ENCODE results near the gene IQCN.

The IQCN gene

GRCh38 chr19:18259893-18260292 is 14.4 kb downstream of the IQCN start:
- H3K9me3 ChIP-seq (ENCODE audit: control insufficient read depth in 1 of 2, low read length in 2 of 2): no peaks in the 10 kb centered on the region
- no peak overlapping the region for H3K27ac ChIP-seq (ENCODE audit: low read length)
- no peak overlapping the region for H3K4me3 ChIP-seq (ENCODE audit: low read depth in 1 of 2, low read length in 2 of 2)
- peaks cover 0 to 29% of the 10 kb centered on the region in 2 donors for H3K36me3 ChIP-seq (ENCODE audit: control insufficient read depth in 1 of 2, insufficient read depth in 2 of 2, low read length in 2 of 2)
- no peaks in the 10 kb centered on the region for H3K4me1 ChIP-seq (ENCODE audit: control insufficient read depth in 1 of 2, insufficient read depth in 2 of 2, low read length in 2 of 2)
- no peaks in the 10 kb centered on the region for H3K27me3 ChIP-seq (ENCODE audit: low read depth, low read length)

- no peaks in the 10 kb centered on the region for H3K9me3 ChIP-seq (ENCODE audit: control insufficient read depth in 1 of 2, low read length in 2 of 2)
- H3K36me3 ChIP-seq (ENCODE audit: control insufficient read depth in 1 of 2, insufficient read depth in 2 of 2, low read length in 2 of 2): peaks cover 0 to 14% of the 10 kb centered on the region in 2 donors
- no peak overlapping the region for H3K27ac ChIP-seq (ENCODE audit: low read length)
Measured at GRCh38 chr19:18257503-18258470, 16.5 kb downstream of the IQCN start.

GRCh38 chr19:18254546-18255503 is 19.4 kb downstream of the IQCN start:
- Histone ChIP-seq H3K4me1 (ENCODE audit: control insufficient read depth in 1 of 2, insufficient read depth in 2 of 2, low read length in 2 of 2) (no peaks in the 10 kb centered on the region), H3K36me3 (ENCODE audit: control insufficient read depth in 1 of 2, insufficient read depth in 2 of 2, low read length in 2 of 2) (peaks cover 0 to 14% of the 10 kb centered on the region in 2 donors), H3K27ac (ENCODE audit: low read length) (peak overlapping the region; percentile 7), H3K9me3 (ENCODE audit: control insufficient read depth in 1 of 2, low read length in 2 of 2) (peaks cover 0 to 3% of the 10 kb centered on the region in 2 donors), H3K4me3 (ENCODE audit: low read depth in 1 of 2, low read length in 2 of 2) (peak overlapping the region in 1 of 2 donors; percentile 11), H3K27me3 (ENCODE audit: low read depth, low read length) (no peaks in the 10 kb centered on the region)

More at GRCh38 chr19:18257503-18258470, 16.5 kb downstream of the IQCN start:
- Histone ChIP-seq H3K4me1 (ENCODE audit: control insufficient read depth in 1 of 2, insufficient read depth in 2 of 2, low read length in 2 of 2) (no peaks in the 10 kb centered on the region), H3K4me3 (ENCODE audit: low read depth in 1 of 2, low read length in 2 of 2) (no peak overlapping the region), H3K27me3 (ENCODE audit: low read depth, low read length) (no peaks in the 10 kb centered on the region)

GRCh38 chr19:18253716-18254115 is 20.5 kb downstream of the IQCN start:
- Histone ChIP-seq H3K27ac (ENCODE audit: low read length) (peak overlapping the region; percentile 7), H3K9me3 (ENCODE audit: control insufficient read depth in 1 of 2, low read length in 2 of 2) (peaks cover 0 to 3% of the 10 kb centered on the region in 2 donors), H3K4me1 (ENCODE audit: control insufficient read depth in 1 of 2, insufficient read depth in 2 of 2, low read length in 2 of 2) (no peaks in the 10 kb centered on the region), H3K4me3 (ENCODE audit: low read depth in 1 of 2, low read length in 2 of 2) (no peak overlapping the region), H3K36me3 (ENCODE audit: control insufficient read depth in 1 of 2, insufficient read depth in 2 of 2, low read length in 2 of 2) (peaks cover 0 to 14% of the 10 kb centered on the region in 2 donors), H3K27me3 (ENCODE audit: low read depth, low read length) (no peaks in the 10 kb centered on the region)

- H3K36me3 ChIP-seq (ENCODE audit: control insufficient read depth in 1 of 2, insufficient read depth in 2 of 2, low read length in 2 of 2): peaks cover 0 to 14% of the 10 kb centered on the region in 2 donors
- no peaks in the 10 kb centered on the region for H3K27me3 ChIP-seq (ENCODE audit: low read depth, low read length)
- peaks cover 0 to under 1% of the 10 kb centered on the region in 2 donors for H3K4me1 ChIP-seq (ENCODE audit: control insufficient read depth in 1 of 2, insufficient read depth in 2 of 2, low read length in 2 of 2)
- no peak overlapping the region for H3K4me3 ChIP-seq (ENCODE audit: low read depth in 1 of 2, low read length in 2 of 2)
- H3K27ac ChIP-seq (ENCODE audit: low read length): no peak overlapping the region
- H3K9me3 ChIP-seq (ENCODE audit: control insufficient read depth in 1 of 2, low read length in 2 of 2): peaks cover 0 to 3% of the 10 kb centered on the region in 2 donors
Measured at GRCh38 chr19:18253130-18253529, 21.1 kb downstream of the IQCN start.

GRCh38 chr19:18252370-18252717 is 21.9 kb downstream of the IQCN start:
- Histone ChIP-seq H3K4me3 (ENCODE audit: low read depth in 1 of 2, low read length in 2 of 2) (no peak overlapping the region), H3K27ac (ENCODE audit: low read length) (no peak overlapping the region), H3K36me3 (ENCODE audit: control insufficient read depth in 1 of 2, insufficient read depth in 2 of 2, low read length in 2 of 2) (peaks cover 0 to 7% of the 10 kb centered on the region in 2 donors), H3K27me3 (ENCODE audit: low read depth, low read length) (no peaks in the 10 kb centered on the region), H3K4me1 (ENCODE audit: control insufficient read depth in 1 of 2, insufficient read depth in 2 of 2, low read length in 2 of 2) (peaks cover 0 to 3% of the 10 kb centered on the region in 2 donors), H3K9me3 (ENCODE audit: control insufficient read depth in 1 of 2, low read length in 2 of 2) (peaks cover 0 to 3% of the 10 kb centered on the region in 2 donors)

- peaks cover 0 to 3% of the 10 kb centered on the region in 2 donors for H3K4me1 ChIP-seq (ENCODE audit: control insufficient read depth in 1 of 2, insufficient read depth in 2 of 2, low read length in 2 of 2)
- H3K36me3 ChIP-seq (ENCODE audit: control insufficient read depth in 1 of 2, insufficient read depth in 2 of 2, low read length in 2 of 2): peaks cover 0 to 2% of the 10 kb centered on the region in 2 donors
- H3K27me3 ChIP-seq (ENCODE audit: low read depth, low read length): no peaks in the 10 kb centered on the region
- no peak overlapping the region for H3K4me3 ChIP-seq (ENCODE audit: low read depth in 1 of 2, low read length in 2 of 2)
- peaks cover 0 to 3% of the 10 kb centered on the region in 2 donors for H3K9me3 ChIP-seq (ENCODE audit: control insufficient read depth in 1 of 2, low read length in 2 of 2)
- H3K27ac ChIP-seq (ENCODE audit: low read length): no peak overlapping the region
Measured at GRCh38 chr19:18251587-18252369, 22.5 kb downstream of the IQCN start.

- Histone ChIP-seq H3K27ac (ENCODE audit: low read length) (no peak overlapping the region), H3K4me1 (ENCODE audit: control insufficient read depth in 1 of 2, insufficient read depth in 2 of 2, low read length in 2 of 2) (peaks cover 0 to 3% of the 10 kb centered on the region in 2 donors), H3K4me3 (ENCODE audit: low read depth in 1 of 2, low read length in 2 of 2) (no peak overlapping the region), H3K9me3 (ENCODE audit: control insufficient read depth in 1 of 2, low read length in 2 of 2) (peaks cover 0 to 3% of the 10 kb centered on the region in 2 donors), H3K27me3 (ENCODE audit: low read depth, low read length) (no peaks in the 10 kb centered on the region), H3K36me3 (ENCODE audit: control insufficient read depth in 1 of 2, insufficient read depth in 2 of 2, low read length in 2 of 2) (no peaks in the 10 kb centered on the region)
Measured at GRCh38 chr19:18249834-18250233, 24.4 kb downstream of the IQCN start.

- peaks cover 0 to 3% of the 10 kb centered on the region in 2 donors for H3K9me3 ChIP-seq (ENCODE audit: control insufficient read depth in 1 of 2, low read length in 2 of 2)
- H3K27me3 ChIP-seq (ENCODE audit: low read depth, low read length): no peaks in the 10 kb centered on the region
- no peaks in the 10 kb centered on the region for H3K36me3 ChIP-seq (ENCODE audit: control insufficient read depth in 1 of 2, insufficient read depth in 2 of 2, low read length in 2 of 2)
- H3K4me1 ChIP-seq (ENCODE audit: control insufficient read depth in 1 of 2, insufficient read depth in 2 of 2, low read length in 2 of 2): peaks cover 0 to 3% of the 10 kb centered on the region in 2 donors
- H3K4me3 ChIP-seq (ENCODE audit: low read depth in 1 of 2, low read length in 2 of 2): no peak overlapping the region
- no peak overlapping the region for H3K27ac ChIP-seq (ENCODE audit: low read length)
Measured at GRCh38 chr19:18245297-18245696, 29.0 kb downstream of the IQCN start.

GRCh38 chr19:18239303-18239702 is 34.9 kb downstream of the IQCN start:
- no peaks in the 10 kb centered on the region for H3K9me3 ChIP-seq (ENCODE audit: control insufficient read depth in 1 of 2, low read length in 2 of 2)
- H3K4me1 ChIP-seq (ENCODE audit: control insufficient read depth in 1 of 2, insufficient read depth in 2 of 2, low read length in 2 of 2): no peaks in the 10 kb centered on the region
- H3K27me3 ChIP-seq (ENCODE audit: low read depth, low read length): no peaks in the 10 kb centered on the region
- H3K27ac ChIP-seq (ENCODE audit: low read length): no peak overlapping the region
- no peaks in the 10 kb centered on the region for H3K36me3 ChIP-seq (ENCODE audit: control insufficient read depth in 1 of 2, insufficient read depth in 2 of 2, low read length in 2 of 2)
- no peak overlapping the region for H3K4me3 ChIP-seq (ENCODE audit: low read depth in 1 of 2, low read length in 2 of 2)
